Measurements from ENCODE around the gene SH3PXD2A.

- TF ChIP-seq CTCF (conservative IDR thresholded peaks at IDR 0.05 in 1 of 2, IDR thresholded peaks at IDR 0.05 in 1 of 2; ENCODE audit: extremely low read depth in 1 of 2, insufficient read depth in 1 of 2, low read depth in 1 of 2, low read length in 2 of 2): no peak
- no peak for TF ChIP-seq EZH2 (IDR thresholded peaks at IDR 0.05; ENCODE audit: borderline replicate concordance, low read length)
Measured at GRCh38 chr10:103687172-103687571, 168.2 kb downstream of the SH3PXD2A start.

All from mammary epithelial cell (primary cell).